GM10266 (cell line): Measurements from ENCODE around the gene MMP23B.
A peak's percentile ranks its signal among the peaks of the same experiment; 100 is the strongest.

Experiments used
- DNase-seq: peaks from one replicate; pipeline ENCODE4 v3.0.0; 2012; ENCODE audit errors: extremely low spot score
- CTCF ChIP-seq: IDR thresholded peaks from 2 replicates; pipeline ENCODE4 v1.5.1; 2012; ENCODE audit warnings: mild to moderate bottlenecking, low read depth; ENCODE audit not compliant: control insufficient read depth, insufficient read depth; ENCODE audit errors: missing control alignments

The MMP23B gene

GRCh38 chr1:1596493-1597274, 35.3 kb upstream of the MMP23B start:
- DNase-seq: peak; percentile 62
- no peak for TF ChIP-seq CTCF

- peak; percentile 38 for TF ChIP-seq CTCF
- DNase-seq: peak; percentile 72
Measured at GRCh38 chr1:1597275-1597930, 34.6 kb upstream of the MMP23B start.

- no peak for TF ChIP-seq CTCF
- DNase-seq: peak; percentile 20
Measured at GRCh38 chr1:1598051-1598719, 33.8 kb upstream of the MMP23B start.

- DNase-seq: peak; percentile 22
- no peak for TF ChIP-seq CTCF
Measured at GRCh38 chr1:1598720-1599029, 33.3 kb upstream of the MMP23B start.

GRCh38 chr1:1599030-1599934, 32.7 kb upstream of the MMP23B start:
- peak; percentile 76 for DNase-seq
- TF ChIP-seq CTCF: peak; percentile 26

GRCh38 chr1:1599935-1600860, 31.8 kb upstream of the MMP23B start, which contains the start of gene FNDC10:
FNDC10 (minus strand) TSS chr1:1600135; CDS start chr1:1600015, 120 bp downstream.
- TF ChIP-seq CTCF: no peak
- peak; percentile 44 for DNase-seq
